DMS53 treated with DMSO at 0.1 percent for 48 hours (cell line): Measurements from ENCODE around the gene TMTC3.

Experiments used
- DNase-seq: peaks from one replicate; lab custom pipeline; 2025; ENCODE audit not compliant: unreplicated experiment; lab: John Stamatoyannopoulos, UW

Gene TMTC3

GRCh38 chr12:88223519-88223918 is 81.4 kb downstream of the TMTC3 start:
- DNase-seq = no peak

DNA sequence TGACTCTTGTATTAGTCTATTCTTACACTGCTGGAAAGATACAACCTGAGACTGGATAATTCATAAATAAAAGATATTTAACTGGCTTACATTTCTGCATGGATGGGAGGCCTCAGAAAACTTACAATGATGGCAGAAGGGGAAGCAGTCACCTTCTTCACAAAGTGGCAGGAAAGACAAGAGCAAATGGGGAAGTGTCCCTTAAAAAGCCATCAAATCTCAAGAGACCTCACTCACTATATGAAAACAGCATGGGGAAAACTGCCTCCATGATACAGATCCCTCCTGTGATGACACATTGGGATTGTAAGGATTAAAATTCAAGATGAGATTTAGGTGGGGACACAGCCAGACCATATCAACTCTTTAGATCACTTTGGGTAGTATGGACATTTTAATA is 83.7 kb downstream of the TMTC3 start:
- no peak for DNase-seq

GRCh38 chr12:88227263-88227662 is 85.2 kb downstream of the TMTC3 start:
- DNase-seq = no peak

DNA sequence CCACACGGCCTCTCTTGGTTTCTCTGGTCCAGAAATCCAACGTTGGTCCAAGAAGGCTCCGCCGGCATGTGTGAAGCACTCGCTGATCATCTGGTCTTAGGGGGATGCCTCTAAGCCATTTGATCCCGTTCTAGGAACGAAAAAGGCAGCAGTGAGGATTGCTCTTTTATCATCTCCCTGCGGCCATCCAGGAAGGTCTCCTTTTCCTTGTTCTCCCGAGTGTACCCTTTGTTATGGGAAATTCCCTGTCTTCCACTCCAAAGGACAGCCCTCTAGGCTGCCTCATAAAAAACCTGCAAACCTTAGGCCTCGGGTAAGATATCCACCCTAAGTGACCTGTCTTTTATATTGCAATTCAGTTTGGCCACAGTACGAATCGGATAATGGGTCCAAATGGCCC is 85.8 kb downstream of the TMTC3 start:
- DNase-seq = no peak

DNA sequence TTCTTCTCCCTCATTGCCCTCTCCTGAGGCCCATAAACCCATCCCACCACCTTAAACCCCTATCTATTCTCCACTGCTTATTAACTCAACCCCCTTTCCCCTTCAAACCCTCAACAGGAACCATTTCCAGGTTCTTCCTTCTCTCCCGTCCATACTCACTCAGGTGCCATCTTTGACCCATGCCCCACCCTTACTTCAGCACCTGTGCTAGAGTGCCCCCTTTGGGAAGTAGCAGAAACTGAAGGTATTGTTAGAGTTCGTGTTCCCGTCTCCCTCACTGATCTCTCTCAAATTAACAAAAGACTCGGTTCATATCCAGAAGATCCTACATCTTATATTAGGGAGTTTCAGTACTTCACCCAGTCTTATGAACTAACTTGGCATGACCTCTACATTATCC is 86.6 kb downstream of the TMTC3 start:
- no peak for DNase-seq

GRCh38 chr12:88230271-88230670 is 88.2 kb downstream of the TMTC3 start:
- no peak for DNase-seq

DNA sequence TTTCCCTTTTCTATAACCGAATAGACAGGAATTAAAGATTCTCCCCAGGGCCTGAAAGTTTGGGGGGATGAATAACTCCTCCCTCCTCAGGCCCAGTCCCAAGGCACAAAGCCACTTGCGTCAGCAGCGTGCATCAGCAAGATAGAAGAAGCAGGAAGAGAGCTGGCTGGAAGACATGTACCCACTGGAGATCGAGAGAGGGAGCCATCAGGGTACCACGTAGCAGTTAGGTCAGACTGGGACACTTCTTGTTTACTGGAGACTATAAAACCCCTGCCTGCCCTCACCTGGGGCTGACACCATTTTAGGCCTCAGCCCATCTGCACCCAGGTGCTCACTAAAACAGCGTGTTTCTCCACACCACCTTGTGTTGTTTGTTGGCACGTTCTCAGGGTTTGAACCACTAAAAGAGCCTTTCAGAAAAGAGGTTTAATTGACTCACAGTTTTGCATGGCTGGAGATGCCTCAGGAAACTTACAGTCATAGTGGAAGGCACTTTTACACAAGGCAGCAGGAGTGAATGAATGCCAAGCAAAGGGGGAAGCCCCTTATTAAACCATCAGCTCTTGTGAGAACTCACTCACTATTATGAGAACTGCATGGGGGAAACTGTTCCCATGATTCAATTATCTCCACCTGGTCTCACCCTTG is 93.2 kb downstream of the TMTC3 start:
- DNase-seq = no peak

GRCh38 chr12:88237954-88238353 is 95.8 kb downstream of the TMTC3 start:
- DNase-seq = no peak

- DNase-seq = no peak
Observed at GRCh38 chr12:88238406-88238805, 96.3 kb downstream of the TMTC3 start.

DNA sequence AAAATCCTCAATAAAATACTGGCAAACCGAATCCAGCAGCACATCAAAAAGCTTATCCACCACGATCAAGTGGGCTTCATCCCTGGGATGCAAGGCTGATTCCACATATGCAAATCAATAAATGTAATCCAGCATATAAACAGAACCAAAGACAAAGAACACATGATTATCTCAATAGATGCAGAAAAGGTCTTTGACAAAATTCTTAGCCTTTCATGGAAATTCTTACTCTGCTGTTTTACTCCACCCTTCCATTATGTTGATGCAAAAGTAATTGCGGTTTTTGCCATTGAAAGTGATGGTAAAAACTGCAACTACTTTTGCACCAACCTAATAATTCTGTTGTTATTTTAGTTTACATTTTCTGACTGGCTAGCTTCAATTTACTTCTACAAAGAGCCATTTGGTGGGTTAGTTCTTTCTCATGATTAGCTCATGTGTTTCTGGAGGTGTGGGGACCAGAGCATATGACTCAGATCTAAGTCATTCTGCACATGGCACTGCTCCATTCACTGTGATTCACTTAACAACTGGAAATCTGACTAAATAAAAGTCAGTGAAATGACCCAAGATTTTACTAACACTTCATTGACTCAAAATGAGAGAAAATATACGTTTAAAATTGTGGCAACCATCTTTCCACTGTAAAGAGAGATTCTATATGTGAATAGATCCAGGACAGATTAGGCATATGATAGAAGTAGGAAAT is 99.9 kb downstream of the TMTC3 start:
- no peak for DNase-seq

- DNase-seq = no peak
Observed at GRCh38 chr12:88242571-88242925, 100.4 kb downstream of the TMTC3 start.

GRCh38 chr12:88242939-88243338 is 100.8 kb downstream of the TMTC3 start:
- no peak for DNase-seq

- no peak for DNase-seq
Observed at GRCh38 chr12:88243982-88244381, 101.9 kb downstream of the TMTC3 start.

DNA sequence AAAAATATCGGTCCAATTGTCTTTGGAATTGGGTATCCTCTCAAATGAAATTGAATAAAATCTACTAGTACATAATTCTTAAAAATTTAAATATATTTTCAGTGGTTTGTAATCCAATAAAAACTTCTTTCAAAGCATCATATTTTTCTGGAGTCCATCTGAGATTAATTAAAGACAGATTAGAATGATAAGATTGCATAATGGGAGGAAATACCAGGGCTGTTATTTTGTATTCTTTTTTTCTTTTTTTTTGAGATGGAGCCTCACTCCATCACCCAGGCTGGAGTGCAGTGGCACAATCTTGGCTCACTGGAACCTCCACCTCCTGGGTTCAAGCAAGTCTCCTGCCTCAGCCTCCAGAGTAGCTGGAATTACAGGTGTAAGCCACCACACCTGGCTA is 103.8 kb downstream of the TMTC3 start:
- DNase-seq = no peak

DNA sequence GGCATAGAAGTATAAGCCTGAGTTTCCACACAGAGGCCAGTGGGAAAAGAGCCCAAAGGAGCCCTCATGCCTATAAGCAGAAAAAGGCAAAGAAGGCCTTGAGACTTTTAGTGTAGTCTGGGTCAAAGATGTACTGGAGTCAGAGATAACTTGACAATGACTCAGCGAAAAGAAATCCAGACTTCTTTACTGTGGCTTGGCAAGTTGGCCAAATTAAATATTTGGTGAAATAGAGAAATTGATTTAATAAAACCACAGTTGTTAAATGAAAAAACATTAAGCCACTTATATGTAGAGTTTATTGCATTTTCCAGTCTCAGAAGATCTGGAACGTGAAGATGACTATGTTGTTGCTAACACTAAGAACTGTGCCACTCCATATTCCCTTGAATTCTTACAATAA is 105.1 kb downstream of the TMTC3 start:
- DNase-seq = no peak

GRCh38 chr12:88248606-88249005 is 106.5 kb downstream of the TMTC3 start:
- no peak for DNase-seq
